ENCODE results near the gene TGFBI.

The TGFBI gene

DNA sequence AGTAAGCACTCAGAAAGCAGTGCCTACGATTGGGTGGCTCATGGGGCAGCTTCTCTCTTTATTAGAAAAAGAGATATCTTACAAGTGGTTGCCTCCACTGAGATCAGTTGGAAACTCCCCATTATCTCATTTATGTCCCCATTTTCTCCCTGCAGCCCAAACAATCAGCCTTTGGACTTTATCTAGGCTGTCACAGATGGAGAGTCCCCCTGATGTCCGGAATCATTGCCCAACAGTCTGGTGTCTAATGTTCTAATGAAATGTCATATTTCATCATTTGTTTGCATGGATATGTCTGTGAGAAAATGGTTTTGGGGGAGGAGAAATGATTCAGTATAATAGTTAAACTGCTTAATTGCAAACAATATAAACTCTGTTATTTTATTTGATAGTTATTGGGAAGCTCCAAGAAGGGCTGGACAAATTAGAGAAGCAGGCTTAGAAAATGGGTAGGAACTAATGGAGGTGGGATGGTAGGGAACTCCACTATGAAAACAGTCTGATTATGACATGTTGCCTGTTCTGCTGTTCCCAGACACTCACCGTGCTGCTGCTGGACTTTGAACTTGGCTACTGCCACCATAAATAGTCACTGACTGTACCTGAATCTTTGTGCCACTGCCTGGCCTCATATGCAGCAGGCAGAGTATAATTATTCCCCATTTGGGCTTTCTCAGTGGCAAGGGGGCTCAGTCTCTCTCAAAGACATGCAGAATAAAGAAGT lies 65.6 kb downstream of the TGFBI start:
- DNase-seq (ENCODE audit: low read depth) = no peak

DNA sequence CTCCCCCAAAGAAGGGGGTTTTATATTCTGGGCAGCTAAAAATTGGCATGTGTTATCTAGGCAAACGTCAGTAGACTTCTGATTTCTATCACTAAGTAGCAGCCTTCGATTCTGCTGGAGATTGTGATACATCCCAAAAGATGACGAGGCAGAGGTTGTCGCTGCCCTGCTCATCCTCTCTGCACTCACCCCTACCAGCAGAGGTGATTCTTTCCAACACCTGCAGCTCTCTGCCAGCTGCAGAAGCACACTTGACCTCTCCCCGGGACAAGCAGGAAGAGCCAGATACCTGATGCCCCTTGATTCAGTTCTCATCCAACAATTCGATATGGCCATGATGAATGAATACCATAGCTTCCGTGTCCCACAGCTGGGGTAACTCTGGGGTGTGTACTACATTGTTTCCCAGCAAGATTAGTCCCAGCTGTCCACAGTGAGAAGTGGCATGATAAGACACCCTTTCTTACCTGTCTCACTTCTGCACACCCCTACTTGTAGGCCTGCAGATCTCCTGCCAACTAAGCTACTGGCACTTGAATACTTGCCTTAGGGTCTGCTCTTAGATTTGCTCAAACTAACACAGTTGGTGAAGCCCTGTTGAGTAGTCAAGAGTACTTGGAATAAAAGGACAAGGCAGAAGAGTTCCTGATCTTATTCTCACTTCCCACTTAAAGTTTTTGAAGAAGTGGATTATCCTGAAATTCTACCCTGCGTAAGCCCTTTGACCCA lies 66.3 kb downstream of the TGFBI start:
- DNase-seq (ENCODE audit: low read depth) = no peak

DNA sequence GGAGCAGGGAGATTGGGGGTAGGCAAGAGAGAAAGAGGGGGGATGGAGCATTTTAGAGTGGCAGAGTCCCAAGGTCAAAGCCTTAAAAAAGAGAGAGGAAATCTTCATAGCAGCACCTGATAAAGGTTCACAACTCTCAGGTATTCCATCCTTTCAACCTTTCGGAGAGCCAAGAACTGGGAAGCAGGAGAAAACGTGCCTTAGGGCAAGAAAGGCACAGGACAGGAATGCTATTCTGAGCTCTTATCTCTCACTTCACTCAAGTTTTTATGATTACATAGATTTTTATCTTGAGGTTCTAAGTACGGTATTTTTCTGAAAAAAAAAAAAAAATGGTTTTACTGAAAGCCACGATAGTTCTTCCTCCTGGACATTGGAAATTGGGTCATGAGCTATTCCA lies 69.4 kb downstream of the TGFBI start:
- DNase-seq (ENCODE audit: low read depth) = no peak

DNA sequence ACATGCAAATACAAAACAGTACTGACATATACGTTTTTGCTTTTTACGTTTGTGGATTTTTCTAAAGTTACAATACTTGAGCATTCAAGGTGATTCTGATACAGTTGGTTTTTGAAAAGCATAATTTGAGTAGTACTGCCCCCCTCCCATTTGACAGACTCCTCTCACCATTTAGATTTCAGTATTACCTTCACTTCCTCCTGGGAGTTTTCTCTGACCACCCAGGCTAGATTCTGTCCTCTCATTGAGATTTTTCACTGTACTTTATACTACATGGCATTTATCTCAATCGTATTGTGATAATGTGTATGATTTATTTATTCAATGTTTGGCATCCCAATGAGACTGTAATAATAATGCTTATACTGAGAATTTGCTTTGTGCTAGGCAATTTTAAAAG lies 71.1 kb downstream of the TGFBI start:
- DNase-seq (ENCODE audit: low read depth) = no peak

DNA sequence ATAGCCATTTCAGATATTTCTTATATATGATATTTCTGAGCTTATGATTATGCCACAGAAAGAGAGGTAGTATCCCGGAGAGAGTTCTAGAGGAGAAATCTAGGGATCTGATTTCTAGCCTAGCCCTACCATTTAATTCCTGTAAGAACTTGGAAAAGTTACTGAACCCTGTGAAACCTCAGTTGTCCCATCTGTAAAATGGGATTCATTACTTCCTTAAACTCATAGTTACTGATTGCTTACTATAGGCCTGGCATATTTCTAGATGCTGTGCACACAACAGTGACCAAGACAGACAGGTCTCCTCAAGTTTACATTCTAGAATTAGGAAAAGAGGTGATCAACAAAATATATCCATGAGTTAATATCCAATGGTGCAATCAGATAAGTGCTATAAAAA lies 73.1 kb downstream of the TGFBI start:
- DNase-seq (ENCODE audit: low read depth) = no peak

DNA sequence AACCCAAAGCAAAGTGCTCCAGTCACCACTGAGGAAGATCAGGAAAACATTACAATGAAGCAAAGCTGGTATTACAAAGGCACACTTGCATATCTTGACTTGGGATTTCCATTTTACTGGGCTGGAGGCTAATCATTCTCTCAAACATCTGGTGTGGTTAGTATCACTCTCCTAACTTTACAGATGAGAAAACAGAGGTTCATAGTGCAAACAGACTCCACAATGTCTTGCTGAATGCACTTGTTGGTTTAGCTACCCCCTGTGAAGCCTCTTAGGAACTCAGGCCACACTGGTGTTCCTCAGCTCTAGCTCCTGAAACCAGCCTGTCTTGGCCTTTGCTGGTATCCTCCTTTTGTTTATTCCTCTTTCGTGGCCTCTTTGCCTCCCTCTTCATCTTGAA lies 74.3 kb downstream of the TGFBI start:
- no peak for DNase-seq (ENCODE audit: low read depth)

DNA sequence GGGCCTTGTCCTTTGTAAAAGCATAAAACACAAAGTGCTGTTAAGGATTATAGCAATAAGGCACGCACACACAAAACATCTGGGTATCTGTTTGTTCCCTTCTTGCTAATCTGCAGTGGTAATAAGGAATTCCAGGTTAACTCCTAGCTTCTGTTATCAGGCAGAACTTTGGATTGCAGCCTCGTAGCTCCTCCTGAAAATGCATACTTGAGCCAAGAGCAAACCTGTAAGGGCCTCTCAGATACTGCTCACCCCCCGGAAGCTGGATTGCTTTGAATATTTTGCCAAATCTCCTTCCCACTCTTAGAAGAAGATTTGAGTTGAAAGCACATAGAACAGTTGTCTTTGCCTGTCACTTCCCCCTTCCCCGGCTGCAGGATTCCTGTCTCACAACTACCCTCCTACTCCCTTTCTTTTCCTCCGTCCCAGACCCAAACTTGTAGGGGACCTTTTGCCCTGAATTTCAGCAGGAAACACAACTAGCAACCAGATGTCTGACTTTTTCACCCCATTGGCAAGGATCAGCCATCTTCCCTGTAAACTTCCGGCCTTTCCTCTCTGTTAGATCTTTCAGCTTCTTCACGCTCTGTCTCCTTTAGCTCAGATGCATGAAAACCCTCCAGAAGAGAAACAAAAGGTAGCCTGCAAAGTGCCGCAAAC lies 75.6 kb downstream of the TGFBI start:
- DNase-seq (ENCODE audit: low read depth) = no peak

DNA sequence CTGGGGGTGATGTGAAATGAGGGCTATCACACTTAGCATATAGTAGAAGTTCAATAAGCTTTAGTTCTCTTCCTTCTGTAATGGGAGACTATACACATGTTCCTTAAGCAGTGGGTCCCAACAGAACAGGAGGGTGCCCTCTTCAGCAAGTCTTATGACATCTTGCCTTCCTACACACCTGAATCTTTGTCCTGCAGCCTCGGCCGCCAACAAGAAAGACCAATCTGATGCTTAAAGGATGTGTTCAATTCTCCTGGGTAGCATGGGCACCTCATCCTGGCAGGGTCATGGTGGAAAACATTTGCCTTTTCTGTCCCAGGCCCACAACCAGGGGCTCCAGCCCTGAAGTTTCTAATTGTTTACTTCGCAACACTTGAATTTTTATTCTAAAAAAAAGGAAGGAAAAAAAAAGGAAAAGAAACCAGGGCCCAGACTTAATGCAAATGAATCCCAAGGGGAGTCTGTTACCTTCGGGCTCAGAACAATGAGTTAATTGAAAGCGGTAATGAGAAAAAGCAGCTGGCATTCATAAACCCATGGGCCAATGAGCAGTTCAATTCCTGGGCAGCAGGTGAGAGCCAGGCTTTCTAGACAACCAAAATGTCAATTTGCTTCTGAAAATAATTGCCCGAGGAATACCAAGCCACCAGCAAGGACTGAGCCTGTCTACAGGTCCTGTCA lies 77.7 kb downstream of the TGFBI start:
- no peak for DNase-seq (ENCODE audit: low read depth)

DNA sequence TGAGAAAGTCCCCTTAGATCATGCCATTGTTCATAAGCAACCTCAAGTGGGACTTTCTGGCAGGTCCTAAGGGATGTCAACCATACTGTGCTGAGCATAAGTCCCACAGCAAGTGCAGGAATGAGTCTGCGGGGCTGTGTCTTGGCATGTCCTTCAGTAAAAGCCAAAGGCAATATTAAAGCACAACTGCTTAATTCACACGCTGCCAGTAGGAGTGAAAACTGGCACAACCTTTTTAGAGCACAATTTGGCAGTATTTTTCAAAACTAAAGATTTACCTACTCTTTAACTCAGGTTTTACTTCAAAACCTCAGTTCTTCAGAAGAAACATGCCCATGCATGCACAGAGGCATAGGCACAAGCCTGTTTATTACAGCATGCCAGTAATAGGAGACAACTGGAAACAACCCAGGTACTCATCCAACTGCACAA lies 79.4 kb downstream of the TGFBI start:
- DNase-seq (ENCODE audit: low read depth) = no peak

DNA sequence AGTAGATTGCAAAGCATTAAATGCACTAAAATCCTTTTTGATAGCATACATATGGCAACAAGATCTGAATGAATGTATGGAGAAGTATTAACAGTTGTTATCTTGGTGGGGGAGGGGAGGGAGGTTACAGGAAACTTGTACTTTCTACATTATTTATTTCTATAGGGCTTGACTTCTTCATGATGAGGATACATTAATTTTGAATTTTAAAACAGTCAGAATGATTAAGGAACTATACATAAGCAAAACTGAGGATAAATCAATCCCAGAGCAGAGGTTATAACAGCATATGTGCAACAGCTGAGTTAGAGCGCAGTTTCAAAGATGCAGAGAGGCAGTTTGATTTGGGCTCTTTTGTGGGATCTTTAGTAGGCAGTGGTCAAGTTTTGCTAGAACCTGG lies 80.0 kb downstream of the TGFBI start:
- no peak for DNase-seq (ENCODE audit: low read depth)

DNA sequence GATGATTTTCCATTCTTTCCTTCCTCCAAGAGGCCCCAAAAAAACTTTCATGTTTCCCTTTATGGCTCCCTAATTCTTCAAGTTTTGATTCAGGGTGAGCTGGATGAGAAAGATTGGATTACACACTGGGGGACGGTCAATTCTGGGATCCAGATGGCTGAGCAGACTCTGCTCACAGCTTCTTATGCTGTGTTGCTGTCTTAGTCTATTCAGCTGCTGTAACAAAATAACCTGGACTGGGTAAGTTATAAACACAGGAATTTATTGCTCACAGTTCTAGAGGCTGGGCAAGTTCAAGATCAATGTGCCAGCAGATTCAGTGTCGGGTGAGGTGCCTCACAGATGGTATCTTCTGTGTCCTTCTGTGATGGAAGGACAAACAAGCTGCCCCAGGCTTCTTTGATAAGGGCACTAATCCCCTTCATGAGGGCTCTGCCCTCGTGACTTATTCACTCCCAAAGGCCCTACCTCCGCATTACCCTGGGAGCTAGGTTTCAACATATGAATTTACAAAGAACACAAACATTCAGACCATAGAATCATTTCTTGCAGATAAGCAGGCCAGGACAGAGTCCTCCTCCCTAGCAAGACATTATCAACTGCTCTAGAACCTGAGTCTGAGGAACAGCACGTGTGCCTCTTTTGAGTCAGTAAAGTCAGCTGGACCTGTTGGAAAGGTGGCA lies 80.8 kb downstream of the TGFBI start:
- DNase-seq (ENCODE audit: low read depth) = no peak
